HEK293T (cell line): ENCODE data around the gene FOXP3.

ENCODE experiments used
- CTCF ChIA-PET: fragments of 350-600 bp; formaldehyde crosslinking; extraction: SDS; loops from one replicate; lab custom pipeline; 2021; ENCODE audit warnings: antibody characterized with exemption, inconsistent platforms; lab: Yijun Ruan, JAX
- POLR2A ChIA-PET: fragments of 350-600 bp; formaldehyde crosslinking; extraction: SDS; loops from one replicate; lab custom pipeline; 2020; ENCODE audit warnings: antibody characterized with exemption, inconsistent platforms; lab: Yijun Ruan, JAX
- DNase-seq: peaks from one replicate; pipeline ENCODE4 v3.0.0; 2012; ENCODE audit warnings: mixed read lengths; ENCODE audit errors: extremely low spot score
- ARNT ChIP-seq: fragments of 450-650 bp; IDR thresholded peaks from 2 replicates; pipeline ENCODE4 v1.6.1; 2017; ENCODE audit warnings: mild to moderate bottlenecking
- BHLHE40 ChIP-seq: fragments of 450-650 bp; IDR thresholded peaks from 2 replicates; pipeline ENCODE4 v1.6.1; 2016; ENCODE audit warnings: mild to moderate bottlenecking, moderate library complexity, borderline replicate concordance
- CTBP1 ChIP-seq: fragments of 450-650 bp; IDR thresholded peaks from 2 replicates; pipeline ENCODE4 v1.6.1; 2016; ENCODE audit warnings: borderline replicate concordance
- ELF4 ChIP-seq: fragments of 450-650 bp; IDR thresholded peaks from 2 replicates; pipeline ENCODE4 v1.6.1; 2017; ENCODE audit warnings: antibody characterized with exemption
- FOXA1 ChIP-seq: fragments of 450-650 bp; IDR thresholded peaks from 2 replicates; pipeline ENCODE4 v1.6.1; 2016; ENCODE audit warnings: mild to moderate bottlenecking
- FOXK2 ChIP-seq: fragments of 450-650 bp; IDR thresholded peaks from 2 replicates; pipeline ENCODE4 v1.6.1; 2016; ENCODE audit warnings: mild to moderate bottlenecking
- FOXM1 ChIP-seq: fragments of 450-650 bp; IDR thresholded peaks from 2 replicates; pipeline ENCODE4 v1.6.1; 2017; ENCODE audit warnings: mild to moderate bottlenecking, borderline replicate concordance
- HDGF ChIP-seq: fragments of 450-650 bp; IDR thresholded peaks from 2 replicates; pipeline ENCODE4 v1.6.1; 2017; ENCODE audit warnings: antibody characterized with exemption, borderline replicate concordance
- LEF1 ChIP-seq: fragments of 450-650 bp; IDR thresholded peaks from 2 replicates; pipeline ENCODE4 v1.6.1; 2017; ENCODE audit warnings: mild to moderate bottlenecking, borderline replicate concordance
- NFRKB ChIP-seq: fragments of 450-650 bp; IDR thresholded peaks from 2 replicates; pipeline ENCODE4 v1.6.1; 2016; ENCODE audit warnings: mild to moderate bottlenecking, moderate library complexity
- PKNOX1 ChIP-seq: fragments of 450-650 bp; IDR thresholded peaks from 2 replicates; pipeline ENCODE4 v1.6.1; 2016
- SP1 ChIP-seq: fragments of 450-650 bp; IDR thresholded peaks from 2 replicates; pipeline ENCODE4 v1.6.1; 2017
- SUZ12 ChIP-seq: fragments of 450-650 bp; IDR thresholded peaks from 2 replicates; pipeline ENCODE4 v1.6.1; 2016; ENCODE audit warnings: mild to moderate bottlenecking
- TARDBP ChIP-seq: fragments of 450-650 bp; IDR thresholded peaks from 2 replicates; pipeline ENCODE4 v1.6.1; 2016
- ZNF384 ChIP-seq: fragments of 450-650 bp; IDR thresholded peaks from 2 replicates; pipeline ENCODE4 v1.6.1; 2016

The FOXP3 gene

GRCh38 chrX:49254639-49255038 lies 9.9 kb downstream of the FOXP3 start:
- TF ChIP-seq HDGF (no peak), PKNOX1 (no peak), ARNT (no peak), CTBP1 (no peak), TARDBP (no peak)
- no peak for DNase-seq
- CTCF ChIA-PET = no interaction called here
- POLR2A ChIA-PET = interaction anchor here (1.3 kb wide), 1 partner anchor 15 kb away, joined by 5 read pairs; no protein-coding TSS in a partner anchor

GRCh38 chrX:49251325-49251724 lies 13.2 kb downstream of the FOXP3 start:
- TF ChIP-seq NFRKB = no peak
- no peak for TF ChIP-seq LEF1
- TF ChIP-seq CTBP1 = no peak
- no peak for TF ChIP-seq FOXM1
- no peak for TF ChIP-seq ARNT
- no peak for TF ChIP-seq ELF4
- no peak for TF ChIP-seq TARDBP
- TF ChIP-seq SUZ12 = no peak
- no peak for TF ChIP-seq HDGF
- no peak for TF ChIP-seq ZNF384
- no peak for DNase-seq
- POLR2A ChIA-PET = no interaction called here
- CTCF ChIA-PET = no interaction called here

- no peak for DNase-seq
- CTCF ChIA-PET = interaction anchor here (2.3 kb wide), 1 partner anchor 58 kb away, joined by 5 read pairs; no protein-coding TSS in a partner anchor
- TF ChIP-seq LEF1 = no peak
- no peak for TF ChIP-seq CTBP1
- TF ChIP-seq HDGF = no peak
- no peak for TF ChIP-seq SUZ12
- no peak for TF ChIP-seq FOXK2
- TF ChIP-seq NFRKB = no peak
- TF ChIP-seq PKNOX1 = no peak
- TF ChIP-seq ARNT = no peak
- TF ChIP-seq FOXM1 = no peak
- no peak for TF ChIP-seq BHLHE40
- POLR2A ChIA-PET = interaction anchor here (0.7 kb wide), 1 partner anchor 10 kb away, joined by 3 read pairs; no protein-coding TSS in a partner anchor
Measured at GRCh38 chrX:49250578-49250977, 13.9 kb downstream of the FOXP3 start.

- CTCF ChIA-PET = interaction anchor here (2.3 kb wide), 1 partner anchor 57 kb away, joined by 5 read pairs; no protein-coding TSS in a partner anchor
- TF ChIP-seq NFRKB (no peak), SUZ12 (no peak), ELF4 (no peak)
- POLR2A ChIA-PET = interaction anchor here (0.7 kb wide), 1 partner anchor 10 kb away, joined by 3 read pairs; no protein-coding TSS in a partner anchor
- DNase-seq = no peak
Measured at GRCh38 chrX:49250066-49250465, 14.4 kb downstream of the FOXP3 start.

GRCh38 chrX:49249616-49250015 lies 14.9 kb downstream of the FOXP3 start:
- CTCF ChIA-PET = interaction anchor here (2.3 kb wide), 1 partner anchor 57 kb away, joined by 5 read pairs; no protein-coding TSS in a partner anchor
- POLR2A ChIA-PET = interaction anchor here (0.7 kb wide), 1 partner anchor 11 kb away, joined by 3 read pairs; no protein-coding TSS in a partner anchor

GRCh38 chrX:49249071-49249470 lies 15.4 kb downstream of the FOXP3 start:
- no peak for DNase-seq
- POLR2A ChIA-PET = no interaction called here
- TF ChIP-seq ZNF384 = no peak
- TF ChIP-seq SUZ12 = no peak
- TF ChIP-seq ARNT = no peak
- TF ChIP-seq TARDBP = no peak
- no peak for TF ChIP-seq NFRKB
- TF ChIP-seq SP1 = no peak
- no peak for TF ChIP-seq FOXK2
- TF ChIP-seq BHLHE40 = no peak
- TF ChIP-seq HDGF = no peak
- TF ChIP-seq FOXM1 = no peak
- no peak for TF ChIP-seq ELF4
- TF ChIP-seq LEF1 = no peak
- TF ChIP-seq PKNOX1 = no peak
- no peak for TF ChIP-seq FOXA1
- TF ChIP-seq CTBP1 = no peak
- CTCF ChIA-PET = interaction anchor here (2.3 kb wide), 1 partner anchor 56 kb away, joined by 5 read pairs; no protein-coding TSS in a partner anchor

More at GRCh38 chrX:49249616-49250015, 14.9 kb downstream of the FOXP3 start:
- no peak for TF ChIP-seq FOXM1
- no peak for TF ChIP-seq ZNF384
- TF ChIP-seq ELF4 = no peak
- no peak for TF ChIP-seq BHLHE40
- no peak for TF ChIP-seq NFRKB
- DNase-seq = no peak
